GM23338 (cell line): ENCODE results near the gene TSPEAR. TPM values are rescaled to one million over a fixed set of nuclear protein-coding genes. Genes with fewer than 3 reads are reported as not detected.

Source experiments
- ATAC-seq: fragments of 200-7000 bp; cut with Tn5 transposase; 3 replicates; pipeline ENCODE4 v1.9.1; 2020
- DNase-seq: peaks from one replicate; pipeline ENCODE4 v3.0.0-alpha.2; 2015; ENCODE audit warnings: low spot score
- H2AFZ ChIP-seq: fragments of 200-600 bp; sonication (generic); 2 replicates; pipeline ENCODE4 v1.8.0; 2016; ENCODE audit warnings: antibody characterized with exemption, mild to moderate bottlenecking, moderate library complexity
- H3F3A ChIP-seq: fragments of 200-600 bp; sonication (generic); replicated peaks from 2 replicates; pipeline ENCODE4 v1.8.0; 2017; ENCODE audit warnings: antibody characterized with exemption, mixed run types, low read depth
- H3K27ac ChIP-seq: fragments of 200-600 bp; sonication (generic); 2 replicates; pipeline ENCODE4 v1.6.1; 2016; ENCODE audit warnings: low read depth
- H3K27me3 ChIP-seq: fragments of 200-600 bp; sonication (generic); 2 replicates; pipeline ENCODE4 v1.8.0; 2016; ENCODE audit warnings: mild to moderate bottlenecking, mixed run types, moderate library complexity; ENCODE audit not compliant: insufficient read depth
- H3K36me3 ChIP-seq: fragments of 200-600 bp; sonication (generic); 2 replicates; pipeline ENCODE4 v1.8.0; 2016; ENCODE audit warnings: mild to moderate bottlenecking; ENCODE audit not compliant: insufficient read depth
- H3K4me1 ChIP-seq: fragments of 200-600 bp; sonication (generic); 2 replicates; pipeline ENCODE4 v1.8.0; 2016; ENCODE audit warnings: mild to moderate bottlenecking, moderate library complexity; ENCODE audit not compliant: insufficient read depth
- H3K4me2 ChIP-seq: fragments of 200-600 bp; sonication (generic); 2 replicates; pipeline ENCODE4 v1.7.1; 2017; ENCODE audit warnings: mixed run types
- H3K4me3 ChIP-seq: fragments of 200-600 bp; sonication (generic); 2 replicates; pipeline ENCODE4 v1.6.1; 2016; ENCODE audit warnings: mixed run types
- H3K79me2 ChIP-seq: fragments of 200-600 bp; sonication (generic); replicated peaks from 2 replicates; pipeline ENCODE4 v1.8.0; 2017; ENCODE audit warnings: mild to moderate bottlenecking; ENCODE audit not compliant: insufficient read depth
- H3K9me2 ChIP-seq: fragments of 200-600 bp; sonication (generic); 2 replicates; pipeline ENCODE4 v1.8.0; 2017; ENCODE audit not compliant: insufficient read depth
- H4K20me1 ChIP-seq: fragments of 200-600 bp; sonication (generic); replicated peaks from 2 replicates; pipeline ENCODE4 v1.8.0; 2017; ENCODE audit warnings: mild to moderate bottlenecking; ENCODE audit not compliant: insufficient read depth
- H3K27ac Mint-ChIP-seq: 2 replicates; pipeline ENCODE4 v1.8.0; 2020; ENCODE audit warnings: inconsistent platforms, mild to moderate bottlenecking, moderate library complexity, mixed read lengths
- H3K27me3 Mint-ChIP-seq: 3 replicates; pipeline ENCODE4 v1.8.0; 2022; ENCODE audit warnings: low read depth, mild to moderate bottlenecking, moderate library complexity, mixed read lengths, inconsistent platforms; ENCODE audit not compliant: insufficient read depth, poor library complexity
- H3K36me3 Mint-ChIP-seq: 3 replicates; pipeline ENCODE4 v1.8.0; 2021; ENCODE audit warnings: low read depth, mild to moderate bottlenecking, inconsistent platforms, moderate library complexity, mixed read lengths
- H3K4me1 Mint-ChIP-seq: 3 replicates; pipeline ENCODE4 v1.8.0; 2020; ENCODE audit warnings: mild to moderate bottlenecking, inconsistent platforms, mixed read lengths
- H3K4me3 Mint-ChIP-seq: 3 replicates; pipeline ENCODE4 v1.8.0; 2021; ENCODE audit warnings: moderate library complexity, mild to moderate bottlenecking, inconsistent platforms, mixed read lengths
- H3K9me3 Mint-ChIP-seq: 3 replicates; pipeline ENCODE4 v1.8.0; 2020; ENCODE audit warnings: moderate library complexity, mild to moderate bottlenecking, inconsistent platforms, mixed read lengths
- CREB1 ChIP-seq: fragments of 250-450 bp; sonication (Bioruptor Pico); IDR thresholded peaks from 2 replicates; pipeline ENCODE4 v1.5.0; 2020; ENCODE audit warnings: low read depth, mild to moderate bottlenecking, moderate library complexity
- EZH2 ChIP-seq: fragments of 200-600 bp; sonication (generic); IDR thresholded peaks from one replicate; pipeline ENCODE4 v1.8.0; 2017; ENCODE audit warnings: antibody characterized with exemption, mild to moderate bottlenecking, low read depth; ENCODE audit not compliant: unreplicated experiment
- EZH2phosphoT487 ChIP-seq: fragments of 200-600 bp; sonication (generic); IDR thresholded peaks from one replicate; pipeline ENCODE4 v1.8.1; 2018; ENCODE audit warnings: antibody characterized with exemption; ENCODE audit not compliant: unreplicated experiment
- JUNB ChIP-seq: IDR thresholded peaks from one replicate; pipeline ENCODE4 v1.6.1; 2016; ENCODE audit warnings: antibody characterized with exemption; ENCODE audit not compliant: unreplicated experiment
- POLR2AphosphoS5 ChIP-seq: IDR thresholded peaks from 2 replicates; pipeline ENCODE4 v1.6.1; 2016; ENCODE audit warnings: antibody characterized with exemption, low read depth
- ZNF114 ChIP-seq: fragments of 250-450 bp; sonication (Bioruptor Pico); IDR thresholded peaks from 2 replicates; pipeline ENCODE4 v1.5.0; 2020; ENCODE audit warnings: mild to moderate bottlenecking, moderate library complexity
- ZNF331 ChIP-seq: fragments of 250-450 bp; sonication (Bioruptor Pico); IDR thresholded peaks from 2 replicates; pipeline ENCODE4 v1.5.0; 2020; ENCODE audit warnings: low read depth, mild to moderate bottlenecking, moderate library complexity
- polyA plus RNA-seq: library from polyadenylated mRNA; unstranded; fragments of >200 nt; fragmentation: Nextera tagmentation; extraction: Ambion mirVana; gene quantifications from 2 replicates; pipeline ENCODE4 v1.2.1, GENCODE V29; 2016
- total RNA-seq: library from RNA; depleted of rRNA; stranded (reverse); fragments of >200 nt; shearing (Covaris generic); gene quantifications from 2 replicates; pipeline ENCODE4 v1.2.3, GENCODE V29; 2014
- TF ChIP-seq, protein P1 (sequence below): fragments of 250-450 bp; sonication (Bioruptor Pico); IDR thresholded peaks from 2 replicates; pipeline ENCODE4 v1.5.0; 2020; ENCODE audit warnings: mild to moderate bottlenecking, moderate library complexity
- TF ChIP-seq, protein P2 (sequence below): IDR thresholded peaks from one replicate; pipeline ENCODE4 v1.6.1; 2018; ENCODE audit warnings: antibody characterized with exemption; ENCODE audit not compliant: unreplicated experiment

TSPEAR gene
- total and polyA plus RNA-seq, 2 experiments from 2014 or later: 0.35 to 0.92 TPM

DNA sequence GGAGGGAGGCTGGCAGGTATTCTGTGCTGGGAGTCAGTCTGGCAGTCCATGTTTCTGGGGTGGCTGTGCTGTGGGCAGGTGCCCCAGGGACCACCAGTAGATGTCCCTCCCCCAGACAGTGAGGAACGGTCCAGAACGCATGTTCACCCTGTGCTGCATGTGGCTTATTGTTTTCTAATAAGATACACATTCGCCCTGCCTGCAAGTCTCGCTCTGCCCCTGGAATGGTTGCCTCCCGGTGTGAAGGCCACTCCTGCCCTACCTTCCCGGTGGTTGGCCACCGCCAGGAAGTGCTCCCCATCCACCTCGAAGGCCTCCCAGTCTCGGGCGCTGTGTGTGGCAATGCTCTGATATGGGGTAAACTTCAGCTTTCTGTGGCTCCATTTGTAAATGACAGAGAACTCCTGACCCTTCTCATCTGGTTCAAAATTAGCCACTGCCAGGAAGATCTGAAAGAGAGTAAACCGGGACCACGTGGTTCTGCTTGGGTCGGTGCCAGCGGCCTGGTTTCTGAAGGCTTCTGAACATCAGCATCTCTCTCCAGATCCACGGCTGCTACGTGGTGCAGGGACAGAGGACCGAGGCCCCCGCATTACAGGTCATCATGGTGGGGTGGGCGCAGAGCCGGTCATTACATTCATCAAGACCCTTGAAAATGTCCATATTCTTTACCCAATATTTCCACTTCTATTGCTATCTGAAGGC, 185.8 kb downstream of the TSPEAR start (continued):
- TF ChIP-seq, protein P1, sequence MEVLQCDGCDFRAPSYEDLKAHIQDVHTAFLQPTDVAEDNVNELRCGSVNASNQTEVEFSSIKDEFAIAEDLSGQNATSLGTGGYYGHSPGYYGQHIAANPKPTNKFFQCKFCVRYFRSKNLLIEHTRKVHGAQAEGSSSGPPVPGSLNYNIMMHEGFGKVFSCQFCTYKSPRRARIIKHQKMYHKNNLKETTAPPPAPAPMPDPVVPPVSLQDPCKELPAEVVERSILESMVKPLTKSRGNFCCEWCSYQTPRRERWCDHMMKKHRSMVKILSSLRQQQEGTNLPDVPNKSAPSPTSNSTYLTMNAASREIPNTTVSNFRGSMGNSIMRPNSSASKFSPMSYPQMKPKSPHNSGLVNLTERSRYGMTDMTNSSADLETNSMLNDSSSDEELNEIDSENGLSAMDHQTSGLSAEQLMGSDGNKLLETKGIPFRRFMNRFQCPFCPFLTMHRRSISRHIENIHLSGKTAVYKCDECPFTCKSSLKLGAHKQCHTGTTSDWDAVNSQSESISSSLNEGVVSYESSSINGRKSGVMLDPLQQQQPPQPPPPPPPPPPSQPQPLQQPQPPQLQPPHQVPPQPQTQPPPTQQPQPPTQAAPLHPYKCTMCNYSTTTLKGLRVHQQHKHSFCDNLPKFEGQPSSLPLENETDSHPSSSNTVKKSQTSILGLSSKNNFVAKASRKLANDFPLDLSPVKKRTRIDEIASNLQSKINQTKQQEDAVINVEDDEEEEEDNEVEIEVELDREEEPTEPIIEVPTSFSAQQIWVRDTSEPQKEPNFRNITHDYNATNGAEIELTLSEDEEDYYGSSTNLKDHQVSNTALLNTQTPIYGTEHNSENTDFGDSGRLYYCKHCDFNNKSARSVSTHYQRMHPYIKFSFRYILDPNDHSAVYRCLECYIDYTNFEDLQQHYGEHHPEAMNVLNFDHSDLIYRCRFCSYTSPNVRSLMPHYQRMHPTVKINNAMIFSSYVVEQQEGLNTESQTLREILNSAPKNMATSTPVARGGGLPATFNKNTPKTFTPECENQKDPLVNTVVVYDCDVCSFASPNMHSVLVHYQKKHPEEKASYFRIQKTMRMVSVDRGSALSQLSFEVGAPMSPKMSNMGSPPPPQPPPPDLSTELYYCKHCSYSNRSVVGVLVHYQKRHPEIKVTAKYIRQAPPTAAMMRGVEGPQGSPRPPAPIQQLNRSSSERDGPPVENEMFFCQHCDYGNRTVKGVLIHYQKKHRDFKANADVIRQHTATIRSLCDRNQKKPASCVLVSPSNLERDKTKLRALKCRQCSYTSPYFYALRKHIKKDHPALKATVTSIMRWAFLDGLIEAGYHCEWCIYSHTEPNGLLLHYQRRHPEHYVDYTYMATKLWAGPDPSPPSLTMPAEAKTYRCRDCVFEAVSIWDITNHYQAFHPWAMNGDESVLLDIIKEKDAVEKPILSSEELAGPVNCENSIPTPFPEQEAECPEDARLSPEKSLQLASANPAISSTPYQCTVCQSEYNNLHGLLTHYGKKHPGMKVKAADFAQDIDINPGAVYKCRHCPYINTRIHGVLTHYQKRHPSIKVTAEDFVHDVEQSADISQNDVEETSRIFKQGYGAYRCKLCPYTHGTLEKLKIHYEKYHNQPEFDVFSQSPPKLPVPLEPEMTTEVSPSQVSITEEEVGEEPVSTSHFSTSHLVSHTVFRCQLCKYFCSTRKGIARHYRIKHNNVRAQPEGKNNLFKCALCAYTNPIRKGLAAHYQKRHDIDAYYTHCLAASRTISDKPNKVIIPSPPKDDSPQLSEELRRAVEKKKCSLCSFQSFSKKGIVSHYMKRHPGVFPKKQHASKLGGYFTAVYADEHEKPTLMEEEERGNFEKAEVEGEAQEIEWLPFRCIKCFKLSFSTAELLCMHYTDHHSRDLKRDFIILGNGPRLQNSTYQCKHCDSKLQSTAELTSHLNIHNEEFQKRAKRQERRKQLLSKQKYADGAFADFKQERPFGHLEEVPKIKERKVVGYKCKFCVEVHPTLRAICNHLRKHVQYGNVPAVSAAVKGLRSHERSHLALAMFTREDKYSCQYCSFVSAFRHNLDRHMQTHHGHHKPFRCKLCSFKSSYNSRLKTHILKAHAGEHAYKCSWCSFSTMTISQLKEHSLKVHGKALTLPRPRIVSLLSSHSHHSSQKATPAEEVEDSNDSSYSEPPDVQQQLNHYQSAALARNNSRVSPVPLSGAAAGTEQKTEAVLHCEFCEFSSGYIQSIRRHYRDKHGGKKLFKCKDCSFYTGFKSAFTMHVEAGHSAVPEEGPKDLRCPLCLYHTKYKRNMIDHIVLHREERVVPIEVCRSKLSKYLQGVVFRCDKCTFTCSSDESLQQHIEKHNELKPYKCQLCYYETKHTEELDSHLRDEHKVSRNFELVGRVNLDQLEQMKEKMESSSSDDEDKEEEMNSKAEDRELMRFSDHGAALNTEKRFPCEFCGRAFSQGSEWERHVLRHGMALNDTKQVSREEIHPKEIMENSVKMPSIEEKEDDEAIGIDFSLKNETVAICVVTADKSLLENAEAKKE (CRISPR knock-in tag): no peak

- no peak overlapping the region for H3K27ac ChIP-seq
- no peaks in the 10 kb centered on the region for H3K4me1 ChIP-seq
- no peaks in the 10 kb centered on the region for H3K79me2 ChIP-seq
- ATAC-seq (no peak), DNase-seq (no peak)
- Mint-ChIP-seq H3K27ac (no peak overlapping the region), H3K4me1 (no peaks in the 10 kb centered on the region; the same call in 2 of the 3 replicates), H3K4me3 (no peak overlapping the region), H3K36me3 (no peaks in the 10 kb centered on the region), H3K27me3 (peaks cover 1% of the 10 kb centered on the region), H3K9me3 (no peaks in the 10 kb centered on the region; the same call in 2 of the 3 replicates)
- no peaks in the 10 kb centered on the region for H4K20me1 ChIP-seq
- 0 out of 2 replicates have a peak, but pooled peaks cover 2% of the 10 kb centered on the region for H3K9me2 ChIP-seq
- H3K4me2 ChIP-seq: no peak overlapping the region
- H3K36me3 ChIP-seq: no peaks in the 10 kb centered on the region
- no peaks in the 10 kb centered on the region for H3K27me3 ChIP-seq
- H3K4me3 ChIP-seq: no peak overlapping the region
- no peaks in the 10 kb centered on the region for H3F3A ChIP-seq
- H2AFZ ChIP-seq: no peak overlapping the region
- TF ChIP-seq ZNF114 (CRISPR knock-in tag): no peak
- no peak for TF ChIP-seq ZNF331 (CRISPR knock-in tag)
- no peak for TF ChIP-seq EZH2
- TF ChIP-seq, protein P2, sequence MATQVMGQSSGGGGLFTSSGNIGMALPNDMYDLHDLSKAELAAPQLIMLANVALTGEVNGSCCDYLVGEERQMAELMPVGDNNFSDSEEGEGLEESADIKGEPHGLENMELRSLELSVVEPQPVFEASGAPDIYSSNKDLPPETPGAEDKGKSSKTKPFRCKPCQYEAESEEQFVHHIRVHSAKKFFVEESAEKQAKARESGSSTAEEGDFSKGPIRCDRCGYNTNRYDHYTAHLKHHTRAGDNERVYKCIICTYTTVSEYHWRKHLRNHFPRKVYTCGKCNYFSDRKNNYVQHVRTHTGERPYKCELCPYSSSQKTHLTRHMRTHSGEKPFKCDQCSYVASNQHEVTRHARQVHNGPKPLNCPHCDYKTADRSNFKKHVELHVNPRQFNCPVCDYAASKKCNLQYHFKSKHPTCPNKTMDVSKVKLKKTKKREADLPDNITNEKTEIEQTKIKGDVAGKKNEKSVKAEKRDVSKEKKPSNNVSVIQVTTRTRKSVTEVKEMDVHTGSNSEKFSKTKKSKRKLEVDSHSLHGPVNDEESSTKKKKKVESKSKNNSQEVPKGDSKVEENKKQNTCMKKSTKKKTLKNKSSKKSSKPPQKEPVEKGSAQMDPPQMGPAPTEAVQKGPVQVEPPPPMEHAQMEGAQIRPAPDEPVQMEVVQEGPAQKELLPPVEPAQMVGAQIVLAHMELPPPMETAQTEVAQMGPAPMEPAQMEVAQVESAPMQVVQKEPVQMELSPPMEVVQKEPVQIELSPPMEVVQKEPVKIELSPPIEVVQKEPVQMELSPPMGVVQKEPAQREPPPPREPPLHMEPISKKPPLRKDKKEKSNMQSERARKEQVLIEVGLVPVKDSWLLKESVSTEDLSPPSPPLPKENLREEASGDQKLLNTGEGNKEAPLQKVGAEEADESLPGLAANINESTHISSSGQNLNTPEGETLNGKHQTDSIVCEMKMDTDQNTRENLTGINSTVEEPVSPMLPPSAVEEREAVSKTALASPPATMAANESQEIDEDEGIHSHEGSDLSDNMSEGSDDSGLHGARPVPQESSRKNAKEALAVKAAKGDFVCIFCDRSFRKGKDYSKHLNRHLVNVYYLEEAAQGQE: no peak
- TF ChIP-seq JUNB: no peak
- no peak for TF ChIP-seq CREB1 (CRISPR knock-in tag)
- TF ChIP-seq EZH2phosphoT487: no peak
- no peak for TF ChIP-seq POLR2AphosphoS5
Measured at GRCh38 chr21:44524414-44525371, 186.7 kb downstream of the TSPEAR start.
